Panc1 (cell line): ENCODE results near the gene ZC3H14. TPM values are rescaled to one million over a fixed set of nuclear protein-coding genes. Genes with fewer than 3 reads are reported as not detected.

Experiments used
- ATAC-seq: fragments of 200-7000 bp; cut with Tn5 transposase; 2 replicates; pipeline ENCODE4 v1.9.1; 2020; ENCODE audit warnings: mild to moderate bottlenecking, moderate library complexity
- BruUV-seq: library from RNA; stranded (reverse); fragments of 400-500 nt; replicated peaks from 2 replicates; lab custom pipeline; 2021; lab: Mats Ljungman, UMichigan
- CTCF ChIA-PET: fragments of 300-600 bp; sonication (Branson Sonifier 250); formaldehyde crosslinking; loops from one replicate; lab custom pipeline; 2022; ENCODE audit warnings: antibody characterized with exemption; lab: Charles Lee
- POLR2A ChIA-PET: fragments of 300-600 bp; sonication (Branson Sonifier 250); formaldehyde crosslinking; loops from one replicate; lab custom pipeline; 2022; ENCODE audit warnings: antibody characterized with exemption; lab: Charles Lee
- DNase-seq: peaks from one replicate; pipeline ENCODE4 v3.0.0-alpha.2; 2010; ENCODE audit warnings: low read depth, low spot score
- H3K27ac ChIP-seq: 2 replicates; pipeline ENCODE4 v1.5.1; 2011; ENCODE audit warnings: mild to moderate bottlenecking, low read length, inconsistent platforms
- H3K27me3 ChIP-seq: fragments of 200-500 bp; sonication (Bioruptor generic); 2 replicates; pipeline ENCODE4 v1.6.0; 2014; ENCODE audit warnings: low read length, inconsistent platforms; ENCODE audit not compliant: control insufficient read depth, insufficient read depth
- H3K36me3 ChIP-seq: fragments of 200-500 bp; sonication (Bioruptor generic); 2 replicates; pipeline ENCODE4 v1.5.1; 2014; ENCODE audit warnings: inconsistent platforms, mild to moderate bottlenecking, low read length, moderate library complexity; ENCODE audit not compliant: control insufficient read depth, insufficient read depth
- H3K4me1 ChIP-seq: 2 replicates; pipeline ENCODE4 v1.5.1; 2011; ENCODE audit warnings: inconsistent platforms, mild to moderate bottlenecking, low read length, moderate library complexity; ENCODE audit not compliant: control insufficient read depth, insufficient read depth
- H3K4me3 ChIP-seq, 2 experiments: 2 replicates each; pipeline ENCODE4 v1.5.1; 2011 to 2012; ENCODE audit warnings: low read depth in 2 of 2, low read length in 2 of 2, mild to moderate bottlenecking in 2 of 2, inconsistent platforms in 1 of 2, moderate library complexity in 1 of 2
- H3K9me3 ChIP-seq: fragments of 200-500 bp; sonication (Bioruptor generic); 2 replicates; pipeline ENCODE4 v1.5.1; 2014; ENCODE audit warnings: low read depth, mild to moderate bottlenecking, inconsistent platforms, low read length, moderate library complexity; ENCODE audit not compliant: control insufficient read depth, insufficient read depth
- POLR2AphosphoS5 ChIP-seq: IDR thresholded peaks from 2 replicates; pipeline ENCODE4 v1.6.1; 2012; ENCODE audit warnings: mild to moderate bottlenecking, low read depth, low read length, moderate library complexity
- REST ChIP-seq, 2 experiments: IDR thresholded peaks; 2 replicates each; pipeline ENCODE4 v1.6.1; 2011 to 2012; ENCODE audit warnings: low read depth in 2 of 2, control low read depth in 1 of 2, low read length in 1 of 2, mild to moderate bottlenecking in 1 of 2, moderate library complexity in 1 of 2; ENCODE audit not compliant: insufficient read depth in 1 of 2
- SIN3A ChIP-seq: IDR thresholded peaks from 2 replicates; pipeline ENCODE4 v1.6.1; 2012; ENCODE audit warnings: low read depth, mild to moderate bottlenecking, low read length, moderate library complexity, borderline replicate concordance; ENCODE audit not compliant: insufficient read depth
- TCF7L2 ChIP-seq: IDR thresholded peaks from 2 replicates; pipeline ENCODE4 v1.6.1; 2011; ENCODE audit warnings: mild to moderate bottlenecking, low read depth, low read length, inconsistent platforms
- in situ Hi-C: cut with HindIII; loops from 2 replicates; pipeline ENCODE4 v1.10.0; 2016; ENCODE audit warnings: low sequenced_read_pairs, low pct_unique_long_range_greater_than_20kb
- intact Hi-C: fragments of 100-400 bp; cut with micrococcal nuclease; formaldehyde crosslinking; loops from one replicate; pipeline ENCODE4 v1.10.0; 2022; ENCODE audit not compliant: unreplicated experiment
- total RNA-seq: library from RNA; stranded (reverse); gene quantifications from one replicate; pipeline ENCODE4 v1.2.1, GENCODE V29; 2021; ENCODE audit not compliant: unreplicated experiment
- TF ChIP-seq, protein P1 (sequence below): fragments of 450-650 bp; IDR thresholded peaks from 2 replicates; pipeline ENCODE4 v1.5.1; 2017; ENCODE audit warnings: mild to moderate bottlenecking

ZC3H14 gene
- total RNA-seq, 1 experiment from 2014 or later: 57.1 TPM

DNA sequence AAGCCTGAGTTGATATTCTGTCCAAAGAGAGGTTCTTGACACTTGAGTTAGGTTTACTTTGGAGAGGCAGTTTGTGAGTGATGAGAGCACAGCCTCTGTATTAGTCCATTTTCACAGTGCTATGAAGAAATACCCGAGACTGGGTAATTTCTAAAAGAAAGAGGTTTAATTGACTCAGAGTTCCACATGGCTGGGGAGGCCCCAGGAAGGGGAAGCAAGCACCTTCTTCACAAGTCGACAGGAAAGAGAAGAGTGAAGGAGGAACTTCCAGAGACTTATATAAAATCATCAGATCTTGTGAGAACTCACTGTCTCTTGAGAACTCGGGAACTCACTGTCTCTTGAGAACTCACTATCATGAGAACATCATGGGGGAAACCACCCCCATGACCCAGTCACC lies 5.4 kb downstream of the ZC3H14 start:
- no peak overlapping the region for H3K4me3 ChIP-seq
- H3K27me3 ChIP-seq: no peaks in the 10 kb centered on the region
- POLR2A ChIA-PET: no interaction called here
- in situ Hi-C loops: no loop called here
- no peak for ATAC-seq
- CTCF ChIA-PET: no interaction called here
- H3K36me3 ChIP-seq: peaks cover 39% of the 10 kb centered on the region
- no TSS peak for BruUV-seq
- H3K4me1 ChIP-seq: peaks cover 3% of the 10 kb centered on the region; the same call in 1 of the 2 replicates
- DNase-seq: no peak
- intact Hi-C loops: no loop called here
- TF ChIP-seq TCF7L2 (no peak), REST (IDR thresholded peaks at IDR 0.05; ENCODE audit: insufficient read depth in 1 of 2, low read depth in 2 of 2, low read length in 1 of 2) (no peak), SIN3A (no peak), POLR2AphosphoS5 (no peak)
- TF ChIP-seq, protein P1, sequence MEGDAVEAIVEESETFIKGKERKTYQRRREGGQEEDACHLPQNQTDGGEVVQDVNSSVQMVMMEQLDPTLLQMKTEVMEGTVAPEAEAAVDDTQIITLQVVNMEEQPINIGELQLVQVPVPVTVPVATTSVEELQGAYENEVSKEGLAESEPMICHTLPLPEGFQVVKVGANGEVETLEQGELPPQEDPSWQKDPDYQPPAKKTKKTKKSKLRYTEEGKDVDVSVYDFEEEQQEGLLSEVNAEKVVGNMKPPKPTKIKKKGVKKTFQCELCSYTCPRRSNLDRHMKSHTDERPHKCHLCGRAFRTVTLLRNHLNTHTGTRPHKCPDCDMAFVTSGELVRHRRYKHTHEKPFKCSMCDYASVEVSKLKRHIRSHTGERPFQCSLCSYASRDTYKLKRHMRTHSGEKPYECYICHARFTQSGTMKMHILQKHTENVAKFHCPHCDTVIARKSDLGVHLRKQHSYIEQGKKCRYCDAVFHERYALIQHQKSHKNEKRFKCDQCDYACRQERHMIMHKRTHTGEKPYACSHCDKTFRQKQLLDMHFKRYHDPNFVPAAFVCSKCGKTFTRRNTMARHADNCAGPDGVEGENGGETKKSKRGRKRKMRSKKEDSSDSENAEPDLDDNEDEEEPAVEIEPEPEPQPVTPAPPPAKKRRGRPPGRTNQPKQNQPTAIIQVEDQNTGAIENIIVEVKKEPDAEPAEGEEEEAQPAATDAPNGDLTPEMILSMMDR: no peak
- no peaks in the 10 kb centered on the region for H3K9me3 ChIP-seq
- no peak overlapping the region for H3K27ac ChIP-seq

DNA sequence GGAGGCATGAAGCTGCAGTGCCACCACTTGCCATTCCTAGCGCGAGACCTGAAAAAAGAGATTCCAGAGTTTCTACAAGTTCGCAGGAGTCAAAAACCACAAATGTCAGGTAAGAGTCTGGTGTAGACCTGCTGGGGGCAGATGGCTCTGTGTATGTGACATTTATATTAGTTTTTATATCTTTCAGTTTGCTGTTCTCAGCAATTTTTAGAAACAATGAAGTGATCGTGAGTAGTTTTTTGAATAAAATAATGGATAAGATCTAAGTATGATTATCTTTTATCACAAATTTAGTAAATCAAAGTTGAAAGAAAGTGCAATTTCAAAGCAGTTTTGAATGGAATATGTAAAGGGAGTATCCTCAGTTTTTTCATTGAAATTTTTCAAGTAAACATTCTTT lies 9.3 kb downstream of the ZC3H14 start:
- intact Hi-C loops: no loop called here
- no peak overlapping the region for H3K4me3 ChIP-seq
- POLR2A ChIA-PET: no interaction called here
- in situ Hi-C loops: no loop called here
- ATAC-seq (no peak), DNase-seq (no peak)
- no peaks in the 10 kb centered on the region for H3K4me1 ChIP-seq
- H3K9me3 ChIP-seq: no peaks in the 10 kb centered on the region
- no peak overlapping the region for H3K27ac ChIP-seq
- BruUV-seq: no TSS peak
- no peak for TF ChIP-seq REST (IDR thresholded peaks at IDR 0.05; ENCODE audit: insufficient read depth in 1 of 2, low read depth in 2 of 2, low read length in 1 of 2)
- no peaks in the 10 kb centered on the region for H3K27me3 ChIP-seq
- CTCF ChIA-PET: no interaction called here
- H3K36me3 ChIP-seq: peaks cover 43% of the 10 kb centered on the region
